Esophagus muscularis mucosa (tissue), 4 donors: Measurements from ENCODE around the gene NECTIN2. TPM values are rescaled to one million over a fixed set of nuclear protein-coding genes. Genes with fewer than 3 reads are reported as not detected.

ENCODE experiments used
- DNase-seq: peaks from one replicate; pipeline ENCODE4 v3.0.0-alpha.2; 2017; ENCODE audit errors: extremely low spot score
- H3K27ac ChIP-seq, 4 donors: fragments of 200-600 bp; sonication (generic); replicated peaks in 1 of 4; 1 replicate in 3 of 4; 2 replicates in 1 of 4; pipeline ENCODE4 v1.5.1; 2016 to 2019; ENCODE audit warnings: mild to moderate bottlenecking in 1 of 4
- H3K27me3 ChIP-seq, 4 donors: fragments of 200-600 bp; sonication (generic); one replicate each; pipeline versions ENCODE4 v1.5.1 to v1.6.0; 2016 to 2019
- H3K36me3 ChIP-seq, 4 donors: fragments of 200-600 bp; sonication (generic); one replicate each; pipeline ENCODE4 v1.5.1; 2016 to 2019
- H3K4me1 ChIP-seq, 4 donors: fragments of 200-600 bp; sonication (generic); one replicate each; pipeline ENCODE4 v1.5.1; 2016 to 2019
- H3K4me3 ChIP-seq, 4 donors: fragments of 200-600 bp; sonication (generic); 1 replicate in 2 of 4; 2 replicates in 2 of 4; pipeline ENCODE4 v1.5.1; 2016 to 2019; ENCODE audit warnings: mild to moderate bottlenecking in 4 of 4, moderate library complexity in 1 of 4
- H3K9me3 ChIP-seq, 4 donors: fragments of 200-600 bp; sonication (generic); 1 replicate in 3 of 4; 2 replicates in 1 of 4; pipeline ENCODE4 v1.5.1; 2016 to 2019
- CTCF ChIP-seq, 3 experiments: fragments of 200-600 bp in 2 of 3; fragments of 450-650 bp in 1 of 3; sonication (generic) in 2 of 3; IDR thresholded peaks; one replicate each; pipeline ENCODE4 v1.5.1; 2017 to 2019; ENCODE audit warnings: antibody characterized with exemption in 3 of 3, mild to moderate bottlenecking in 2 of 3, moderate library complexity in 1 of 3
- EP300 ChIP-seq: sonication (generic); formaldehyde crosslinking; IDR thresholded peaks from one replicate; pipeline ENCODE4 v1.6.1; 2017; ENCODE audit warnings: antibody characterized with exemption
- POLR2A ChIP-seq: fragments of 450-650 bp; IDR thresholded peaks from one replicate; pipeline ENCODE4 v1.6.1; 2017; ENCODE audit warnings: antibody characterized with exemption, moderate library complexity, mild to moderate bottlenecking, low read depth
- POLR2AphosphoS5 ChIP-seq, 2 donors: sonication (generic); formaldehyde crosslinking; IDR thresholded peaks; one replicate each; pipeline ENCODE4 v1.6.1; 2017; ENCODE audit warnings: antibody characterized with exemption in 2 of 2
- WGBS: methylation state at CpG from one replicate; pipeline ENCODE4 v1.1.5; 2018; 5-methylcytosine and 5-hydroxymethylcytosine counted together
- intact Hi-C: fragments of 100-400 bp; cut with DNase I; formaldehyde crosslinking; loops from one replicate; pipeline ENCODE4 v1.15.1; 2023
- total RNA-seq, 4 donors: library from RNA; depleted of rRNA; stranded (reverse); fragments of >200 nt; gene quantifications; one replicate each; pipeline versions ENCODE4 v1.1.0 to v1.2.1, GENCODE V29; 2016

NECTIN2 gene
- total RNA-seq, result 10 to 100 TPM; 34.5 to 72.4 (median 60.1) TPM

DNA sequence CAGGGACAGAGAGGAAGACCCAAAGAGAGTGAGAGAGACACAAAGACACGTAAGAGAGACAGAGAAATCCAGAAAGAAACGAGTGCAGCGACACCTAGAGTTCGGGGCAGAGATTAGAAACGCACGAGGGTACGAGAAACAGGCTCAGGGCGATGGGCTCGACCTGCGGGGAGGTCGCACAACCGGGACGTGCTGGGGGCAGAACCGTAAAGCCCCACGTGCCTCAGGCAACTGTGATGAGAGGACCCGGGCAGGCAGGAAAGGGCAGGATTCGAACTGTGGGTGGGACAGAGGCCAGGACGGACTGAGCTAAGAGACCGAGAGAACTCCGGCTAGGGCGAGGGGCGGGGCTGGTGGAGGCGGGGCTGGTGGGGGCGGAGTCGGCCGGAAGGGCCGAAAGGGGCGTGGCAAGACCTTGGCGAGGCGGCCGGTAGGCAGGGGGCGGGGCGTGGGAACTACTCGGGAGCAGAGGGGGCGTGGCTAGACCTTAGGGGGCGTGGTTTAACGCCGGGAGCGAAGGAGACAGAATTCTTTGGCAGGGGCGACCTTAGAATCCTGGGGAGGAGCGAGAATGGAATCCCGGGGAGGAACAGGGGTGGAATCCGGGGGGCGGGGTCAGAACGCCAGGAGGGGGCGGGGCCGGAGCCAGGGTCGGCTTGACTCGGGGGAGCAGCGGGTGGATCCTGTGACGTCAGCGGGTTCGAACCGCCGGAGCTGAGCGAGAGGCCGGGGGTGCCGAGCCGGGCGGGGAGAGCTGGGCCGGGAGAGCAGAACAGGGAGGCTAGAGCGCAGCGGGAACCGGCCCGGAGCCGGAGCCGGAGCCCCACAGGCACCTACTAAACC lies at the start of gene NECTIN2:
NECTIN2 (plus strand) TSS at position 686 of the 843 bp plus-strand sequence. CDS start 229 bp downstream, outside the sequence.
- peak; percentile 100 for DNase-seq
- TF ChIP-seq POLR2AphosphoS5 (IDR thresholded peaks at IDR 0.05), result peak; percentile 93 to 97
- TF ChIP-seq POLR2A, result peak; percentile 91
- peak; percentile 62 to 84 (median 67) for TF ChIP-seq CTCF (IDR thresholded peaks at IDR 0.05)
- no peak for TF ChIP-seq EP300
- intact Hi-C loops, result no loop called here
- Histone ChIP-seq H3K36me3 (no peaks in the 10 kb centered on the region), H3K4me1 (peaks cover 37 to 57% (median 48%) of the 10 kb centered on the region in 4 donors), H3K4me3 (peak within 1 kb of the TSS; percentile 82 to 100 (median 99)), H3K27ac (peak within 1 kb of the TSS; percentile 95 to 98 (median 98)), H3K27me3 (no peaks in the 10 kb centered on the region), H3K9me3 (no peaks in the 10 kb centered on the region)
- under 1% methylated on average over 57 of the region's 67 CpGs for WGBS

DNA sequence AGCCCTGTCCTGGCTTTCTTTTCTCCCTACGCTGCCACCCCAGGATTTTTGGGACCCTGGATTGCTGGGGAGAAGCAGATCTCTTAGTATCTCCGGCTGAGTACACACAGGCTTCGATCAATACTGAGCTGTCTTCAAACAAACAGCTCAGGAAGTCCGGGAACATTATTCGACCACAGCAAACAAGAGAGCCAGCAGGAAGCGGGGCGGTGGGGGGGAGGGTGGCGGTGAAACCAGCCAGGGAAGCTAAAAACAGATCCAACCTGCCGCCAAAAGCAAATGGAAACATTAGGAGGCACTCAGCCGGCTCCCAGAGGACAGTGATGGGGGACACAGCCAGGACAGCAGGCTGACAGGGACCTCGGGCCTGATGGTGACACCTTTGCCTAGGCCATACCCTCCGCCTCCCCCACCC lies 49.4 kb upstream of the NECTIN2 start:
- no peak overlapping the region for H3K4me3 ChIP-seq
- peak overlapping the region; percentile 35 to 62 (median 46) for H3K27ac ChIP-seq
- peaks cover 13 to 23% (median 18%) of the 10 kb centered on the region in 4 donors for H3K4me1 ChIP-seq
- 28% methylated on average over 12 of the region's 12 CpGs for WGBS
- TF ChIP-seq EP300 (no peak), POLR2A (no peak), POLR2AphosphoS5 (IDR thresholded peaks at IDR 0.05) (no peak), CTCF (IDR thresholded peaks at IDR 0.05) (no peak)
- no peaks in the 10 kb centered on the region for H3K27me3 ChIP-seq
- H3K9me3 ChIP-seq, result no peaks in the 10 kb centered on the region
- DNase-seq, result no peak
- no peaks in the 10 kb centered on the region for H3K36me3 ChIP-seq
- intact Hi-C loops, result no loop called here

DNA sequence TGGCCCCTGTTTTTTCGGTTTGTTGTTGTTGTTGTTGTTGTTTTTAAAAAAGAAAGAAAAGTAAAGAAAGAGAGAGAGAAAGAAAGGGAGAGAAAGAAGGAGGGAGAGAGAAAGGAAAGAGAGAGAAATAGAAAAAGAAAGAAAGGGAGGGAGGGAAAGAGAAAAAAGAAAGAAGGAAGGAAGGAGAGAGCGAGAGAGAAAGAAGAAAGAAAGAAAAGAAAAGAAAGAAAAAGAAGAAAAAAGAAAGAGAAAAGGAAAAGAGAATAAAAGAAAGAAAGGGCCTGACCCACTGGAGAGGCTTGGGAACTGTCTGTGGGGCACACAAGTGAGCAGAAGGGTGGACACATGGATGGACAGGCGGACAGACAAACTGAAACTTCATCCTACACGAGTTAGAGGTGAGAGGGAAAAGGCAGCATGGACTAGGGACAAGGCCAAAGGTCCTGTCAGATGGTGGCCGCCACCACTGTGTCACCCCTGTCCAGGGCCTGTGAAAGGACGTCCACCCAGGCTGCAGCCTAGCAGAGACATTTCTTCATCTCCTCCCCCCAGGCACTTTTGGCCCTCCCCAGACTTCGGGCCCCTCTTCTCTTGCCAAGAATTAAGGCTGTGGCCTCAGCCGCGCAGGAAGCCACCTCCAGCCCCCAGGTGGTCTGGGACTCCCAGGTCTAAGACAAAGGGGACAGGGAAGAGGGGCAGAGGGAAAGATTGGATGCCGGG lies 46.3 kb upstream of the NECTIN2 start:
- no peak for TF ChIP-seq CTCF (IDR thresholded peaks at IDR 0.05)
- no peak for TF ChIP-seq EP300
- no peak for TF ChIP-seq POLR2AphosphoS5 (IDR thresholded peaks at IDR 0.05)
- WGBS, result 70% methylated on average over 9 of the region's 10 CpGs

GRCh38 chr19:44800461-44800860 lies 45.6 kb upstream of the NECTIN2 start:
- TF ChIP-seq EP300 (no peak), CTCF (IDR thresholded peaks at IDR 0.05) (peak; percentile 87 to 92 (median 90)), POLR2AphosphoS5 (IDR thresholded peaks at IDR 0.05) (peak in 1 of 2 donors; percentile 49)
- Histone ChIP-seq H3K27me3 (no peaks in the 10 kb centered on the region), H3K9me3 (no peaks in the 10 kb centered on the region), H3K4me3 (no peak overlapping the region), H3K36me3 (no peaks in the 10 kb centered on the region), H3K27ac (no peak overlapping the region), H3K4me1 (peaks cover 13 to 23% (median 18%) of the 10 kb centered on the region in 4 donors)
- peak; percentile 96 for DNase-seq
- intact Hi-C loops, result loop anchor here (1.0 kb wide), 1 partner anchor 44 kb away; no protein-coding TSS in a partner anchor
- 10% methylated on average over 2 of the region's 3 CpGs for WGBS

More for the DNA sequence above, 46.3 kb upstream of the NECTIN2 start:
- no peak overlapping the region for H3K27ac ChIP-seq
- H3K27me3 ChIP-seq, result no peaks in the 10 kb centered on the region
- no peaks in the 10 kb centered on the region for H3K9me3 ChIP-seq
- no peak for DNase-seq
- peaks cover 13 to 23% (median 18%) of the 10 kb centered on the region in 4 donors for H3K4me1 ChIP-seq
- H3K4me3 ChIP-seq, result no peak overlapping the region
- intact Hi-C loops, result loop anchor here (1.0 kb wide), 1 partner anchor 45 kb away; no protein-coding TSS in a partner anchor
- no peaks in the 10 kb centered on the region for H3K36me3 ChIP-seq
